ENCODE measurements around the gene CUTA.

The CUTA gene, protein sequence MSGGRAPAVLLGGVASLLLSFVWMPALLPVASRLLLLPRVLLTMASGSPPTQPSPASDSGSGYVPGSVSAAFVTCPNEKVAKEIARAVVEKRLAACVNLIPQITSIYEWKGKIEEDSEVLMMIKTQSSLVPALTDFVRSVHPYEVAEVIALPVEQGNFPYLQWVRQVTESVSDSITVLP

DNA sequence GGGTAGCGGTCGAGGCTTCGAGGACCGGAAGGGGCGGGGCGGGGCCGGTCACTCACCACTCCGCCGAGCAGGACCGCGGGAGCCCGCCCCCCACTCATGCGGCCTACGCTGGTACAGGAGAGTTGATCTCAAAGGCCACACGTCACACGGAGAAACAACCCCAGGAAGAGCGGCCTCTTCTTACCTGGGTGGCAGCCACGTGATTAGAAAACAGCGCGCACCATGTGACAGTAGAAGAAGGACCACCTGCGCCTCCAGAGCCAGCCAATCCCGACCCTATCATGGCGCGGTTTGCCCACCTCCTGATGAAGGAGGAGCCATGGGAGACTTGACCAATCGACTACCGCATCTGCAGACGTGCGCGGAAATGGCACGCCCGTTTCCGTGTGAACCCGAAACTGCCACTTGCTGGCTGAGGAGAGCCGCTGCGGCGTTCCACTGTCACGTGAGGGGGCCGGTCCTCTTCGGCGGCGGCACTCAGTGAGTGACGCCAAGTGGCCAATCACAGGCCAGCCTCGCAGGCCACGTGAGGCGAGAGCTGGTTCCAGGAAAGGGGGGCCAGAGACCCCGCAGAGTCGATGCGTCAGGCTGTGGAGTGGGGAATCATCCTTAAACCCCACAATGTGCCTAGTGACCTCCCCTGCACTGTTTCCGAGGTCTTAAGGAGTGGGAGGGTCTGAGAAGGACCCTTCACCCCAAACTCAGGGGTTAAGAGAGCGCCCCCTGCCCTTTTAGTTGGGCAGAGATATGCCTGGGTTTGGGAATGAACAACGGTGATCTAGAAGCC is at the start of gene CUTA:
CUTA (minus strand) TSS at position 205 of the 787 bp plus-strand sequence; CDS start at position 98, 107 bp downstream.
- intact Hi-C loops (cut with DNase I; ENCODE audit: low total_unique reads): loop anchor here (10.0 kb wide), 1 partner anchor 123 kb away; the partner anchor contains the start of gene RGL2

DNA sequence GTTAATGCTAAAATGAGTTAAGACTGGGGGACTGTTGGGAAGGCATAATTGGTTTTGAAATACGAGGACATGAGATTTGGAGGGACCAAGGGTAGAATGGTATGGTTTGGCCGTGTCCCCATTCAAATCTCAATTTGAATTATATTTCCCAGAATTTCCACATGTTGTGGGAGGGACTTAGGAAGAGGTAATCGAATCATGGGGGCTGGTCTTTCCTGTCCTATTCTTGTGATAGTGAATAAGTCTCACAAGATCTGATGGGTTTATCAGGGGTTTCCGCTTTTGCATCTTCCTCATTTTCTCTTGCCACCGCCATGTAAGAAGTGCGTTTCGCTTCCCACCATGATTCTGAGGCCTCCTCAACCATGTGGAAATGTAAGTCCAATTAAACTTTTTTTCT is 49.2 kb upstream of the CUTA start:
- TF ChIP-seq, protein P1, sequence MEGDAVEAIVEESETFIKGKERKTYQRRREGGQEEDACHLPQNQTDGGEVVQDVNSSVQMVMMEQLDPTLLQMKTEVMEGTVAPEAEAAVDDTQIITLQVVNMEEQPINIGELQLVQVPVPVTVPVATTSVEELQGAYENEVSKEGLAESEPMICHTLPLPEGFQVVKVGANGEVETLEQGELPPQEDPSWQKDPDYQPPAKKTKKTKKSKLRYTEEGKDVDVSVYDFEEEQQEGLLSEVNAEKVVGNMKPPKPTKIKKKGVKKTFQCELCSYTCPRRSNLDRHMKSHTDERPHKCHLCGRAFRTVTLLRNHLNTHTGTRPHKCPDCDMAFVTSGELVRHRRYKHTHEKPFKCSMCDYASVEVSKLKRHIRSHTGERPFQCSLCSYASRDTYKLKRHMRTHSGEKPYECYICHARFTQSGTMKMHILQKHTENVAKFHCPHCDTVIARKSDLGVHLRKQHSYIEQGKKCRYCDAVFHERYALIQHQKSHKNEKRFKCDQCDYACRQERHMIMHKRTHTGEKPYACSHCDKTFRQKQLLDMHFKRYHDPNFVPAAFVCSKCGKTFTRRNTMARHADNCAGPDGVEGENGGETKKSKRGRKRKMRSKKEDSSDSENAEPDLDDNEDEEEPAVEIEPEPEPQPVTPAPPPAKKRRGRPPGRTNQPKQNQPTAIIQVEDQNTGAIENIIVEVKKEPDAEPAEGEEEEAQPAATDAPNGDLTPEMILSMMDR (IDR thresholded peaks at IDR 0.05): no peak
- Histone ChIP-seq H3K27me3 (no peaks in the 10 kb centered on the region), H3K9me3 (no peaks in the 10 kb centered on the region), H3K4me3 (no peak overlapping the region), H3K4me1 (no peaks in the 10 kb centered on the region), H3K27ac (no peak overlapping the region), H3K36me3 (no peaks in the 10 kb centered on the region)
- DNase-seq: no peak
- intact Hi-C loops (cut with DNase I; ENCODE audit: low total_unique reads): no loop called here

More for the DNA sequence above, at the start of gene CUTA:
- H3K27me3 ChIP-seq: no peaks in the 10 kb centered on the region
- H3K27ac ChIP-seq: peak within 1 kb of the TSS; percentile 88 to 95
- H3K4me1 ChIP-seq: peaks cover 0 to 65% (median 49%) of the 10 kb centered on the region in 4 donors
- peak; percentile 99 to 100 for DNase-seq
- no peaks in the 10 kb centered on the region for H3K9me3 ChIP-seq
- TF ChIP-seq, protein P1 (IDR thresholded peaks at IDR 0.05): no peak
- peak within 1 kb of the TSS; percentile 79 to 83 for H3K4me3 ChIP-seq
- H3K36me3 ChIP-seq: peaks cover 17 to 36% (median 31%) of the 10 kb centered on the region in 3 donors

DNA sequence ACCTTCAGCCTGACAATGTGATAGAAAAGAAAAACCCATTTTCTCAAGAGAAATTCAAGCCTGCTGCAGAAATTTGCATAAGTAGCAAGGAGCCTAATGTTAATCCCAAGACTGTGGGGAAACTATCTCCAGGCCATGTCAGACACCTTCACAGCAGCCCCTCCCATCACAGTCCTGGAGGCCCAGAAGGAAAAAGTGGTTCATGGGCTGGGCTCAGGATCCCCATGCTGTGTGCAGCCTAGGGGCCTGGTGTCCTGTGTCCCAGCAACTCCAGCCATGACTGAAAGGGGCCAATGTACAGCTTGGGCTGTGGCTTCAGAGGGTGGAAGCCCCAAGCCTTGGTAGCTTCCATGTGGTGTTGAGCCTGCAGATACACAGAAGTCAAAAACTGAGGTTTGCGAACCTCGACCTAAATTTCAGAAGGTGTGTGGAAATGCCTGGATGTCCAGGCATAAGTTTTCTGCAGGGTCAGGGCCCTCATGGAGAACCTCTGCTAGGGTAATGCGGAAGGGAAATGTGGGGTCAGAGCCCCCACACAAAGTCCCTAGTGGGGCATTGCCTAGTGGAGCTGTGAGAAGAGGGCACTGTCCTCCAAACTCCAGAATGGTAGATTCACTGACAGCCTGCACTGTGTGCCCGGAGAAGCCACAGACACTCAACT is 48.3 kb upstream of the CUTA start:
- no peaks in the 10 kb centered on the region for H3K27me3 ChIP-seq
- H3K27ac ChIP-seq: no peak overlapping the region
- no peaks in the 10 kb centered on the region for H3K36me3 ChIP-seq
- TF ChIP-seq, protein P1 (IDR thresholded peaks at IDR 0.05): no peak
- no peak overlapping the region for H3K4me3 ChIP-seq
- no peaks in the 10 kb centered on the region for H3K4me1 ChIP-seq
- no peak for DNase-seq
- H3K9me3 ChIP-seq: no peaks in the 10 kb centered on the region
- intact Hi-C loops (cut with DNase I; ENCODE audit: low total_unique reads): no loop called here

DNA sequence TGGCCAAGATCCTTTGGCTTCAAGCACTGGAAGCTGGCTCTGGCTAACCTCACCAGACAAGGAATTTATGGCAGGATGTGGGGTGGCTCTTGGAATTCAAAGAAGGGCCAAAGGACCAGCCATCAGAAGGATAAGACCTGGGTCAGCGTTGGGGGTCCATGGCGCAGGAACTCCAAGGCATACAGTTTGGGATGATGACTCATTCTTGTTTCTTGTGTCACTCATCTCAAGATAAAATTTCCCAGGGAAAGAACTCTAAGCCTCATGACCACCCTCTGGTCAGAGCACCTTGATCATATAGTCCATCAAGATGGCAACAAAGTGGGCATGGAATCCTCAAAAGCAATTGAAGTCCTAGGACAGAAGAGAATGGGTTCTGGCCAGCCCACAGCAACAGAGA is 41.3 kb upstream of the CUTA start:
- no peak overlapping the region for H3K4me3 ChIP-seq
- H3K9me3 ChIP-seq: no peaks in the 10 kb centered on the region
- no peak for DNase-seq
- TF ChIP-seq, protein P1 (IDR thresholded peaks at IDR 0.05): no peak
- H3K27ac ChIP-seq: no peak overlapping the region
- peaks cover 0 to 27% (median 19%) of the 10 kb centered on the region in 3 donors for H3K36me3 ChIP-seq
- intact Hi-C loops (cut with DNase I; ENCODE audit: low total_unique reads): loop anchor here (10.0 kb wide), 2 partner anchors 64 to 116 kb away; partner anchors contain the start of gene KIFC1
- peaks cover 0 to 10% (median 8%) of the 10 kb centered on the region in 4 donors for H3K4me1 ChIP-seq
- H3K27me3 ChIP-seq: no peaks in the 10 kb centered on the region

DNA sequence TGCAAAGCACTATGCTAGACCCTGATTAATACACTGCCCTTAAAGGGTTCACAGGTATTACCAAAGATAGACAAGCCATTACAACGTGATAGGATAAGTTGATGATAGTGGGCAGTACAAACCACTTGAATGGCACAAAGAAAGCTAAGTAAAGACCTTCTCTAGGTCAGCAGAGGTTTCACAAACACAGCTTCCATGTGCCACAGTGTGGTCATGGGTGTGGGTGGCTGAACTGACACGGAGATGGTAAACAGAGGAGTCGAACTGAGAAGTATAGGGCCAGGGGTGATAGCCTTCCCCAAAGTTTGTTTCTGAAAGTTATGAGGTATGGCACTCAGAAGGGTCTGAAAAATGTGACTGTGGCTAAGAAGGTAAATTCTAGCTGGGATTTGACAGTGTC is 40.8 kb upstream of the CUTA start:
- peaks cover 0 to 11% (median 9%) of the 10 kb centered on the region in 4 donors for H3K4me1 ChIP-seq
- TF ChIP-seq, protein P1 (IDR thresholded peaks at IDR 0.05): no peak

More for the DNA sequence above, 40.8 kb upstream of the CUTA start:
- Histone ChIP-seq H3K9me3 (no peaks in the 10 kb centered on the region), H3K4me3 (no peak overlapping the region), H3K27ac (no peak overlapping the region), H3K27me3 (no peaks in the 10 kb centered on the region), H3K36me3 (peaks cover 0 to 27% (median 19%) of the 10 kb centered on the region in 3 donors)
- intact Hi-C loops (cut with DNase I; ENCODE audit: low total_unique reads): loop anchor here (10.0 kb wide), 2 partner anchors 64 to 116 kb away; partner anchors contain the start of gene KIFC1
- no peak for DNase-seq

Measured in tibial artery (tissue), 4 donors.